K562 (cell line): ENCODE measurements around the gene OLFML2A. TPM values are rescaled to one million over a fixed set of nuclear protein-coding genes. Genes with fewer than 3 reads are reported as not detected.
"Not testable (repeated sequence)": the region's sequence is repeated elsewhere in the genome, so short reads cannot be mapped to it uniquely, and the experiment has no call there.

Source experiments
- ATAC-seq: fragments of 200-7000 bp; cut with Tn5 transposase; 3 replicates; pipeline ENCODE4 v1.9.1; 2020; ENCODE audit warnings: moderate library complexity
- BruUV-seq: library from RNA; stranded (reverse); fragments of 400-500 nt; replicated peaks from 2 replicates; lab custom pipeline; 2021; lab: Mats Ljungman, UMichigan
- CTCF ChIA-PET: fragments of 300-600 bp; formaldehyde crosslinking; extraction: SDS; loops from one replicate; lab custom pipeline; 2021; ENCODE audit warnings: low intra/inter-chr PET ratio; lab: Yijun Ruan, JAX
- POLR2A ChIA-PET: fragments of 300-600, 350-650 bp; sonication (Branson Sonifier 250); formaldehyde crosslinking; extraction: SDS; loops from one replicate; lab custom pipeline; 2021; ENCODE audit warnings: antibody characterized with exemption, inconsistent platforms; lab: Yijun Ruan, JAX
- DNase-seq, 4 experiments: peaks; one replicate each; pipeline versions ENCODE4 v3.0.0 to v3.0.0-alpha.2; 2011 to 2018; ENCODE audit warnings: low spot score in 3 of 4, mixed read lengths in 3 of 4; ENCODE audit errors: extremely low read depth in 1 of 4
- FAIRE-seq: peaks from 2 replicates; lab custom pipeline; 2011; peaks lifted over from hg19 to GRCh38; lab: Jason Lieb, UNC
- H2AFZ ChIP-seq: 2 replicates; pipeline ENCODE4 v1.6.0; 2011; ENCODE audit warnings: low read depth, low read length, control low read depth, inconsistent platforms
- H3K27ac ChIP-seq: fragments of 200-600 bp; 3 replicates; pipeline ENCODE4 v1.8.0; 2011; ENCODE audit warnings: low read depth, mild to moderate bottlenecking, control low read depth, inconsistent platforms, low read length, moderate library complexity, mixed read lengths; ENCODE audit errors: extremely low read depth
- H3K27me3 ChIP-seq, 2 experiments: fragments of 300-600 bp in 1 of 2; 2 replicates in 1 of 2; 3 replicates in 1 of 2; pipeline versions ENCODE4 v1.6.0 to v1.8.0; 2011; ENCODE audit warnings: inconsistent platforms in 2 of 2, low read length in 2 of 2, mild to moderate bottlenecking in 1 of 2, mixed read lengths in 1 of 2, moderate library complexity in 1 of 2; ENCODE audit not compliant: control insufficient read depth in 2 of 2, insufficient read depth in 2 of 2
- H3K36me3 ChIP-seq: fragments of 300-600 bp; 3 replicates; pipeline ENCODE4 v1.8.0; 2011; ENCODE audit warnings: mild to moderate bottlenecking, low read length, inconsistent platforms; ENCODE audit not compliant: control insufficient read depth, insufficient read depth
- H3K4me1 ChIP-seq, 2 experiments: fragments of 200-600 bp in 1 of 2; replicated peaks in 1 of 2; 2 replicates in 1 of 2; 3 replicates in 1 of 2; pipeline versions ENCODE4 v1.5.1 to v1.8.0; 2011; ENCODE audit warnings: inconsistent platforms in 2 of 2, low read length in 2 of 2, mild to moderate bottlenecking in 1 of 2, mixed read lengths in 1 of 2, moderate library complexity in 1 of 2; ENCODE audit not compliant: control insufficient read depth in 2 of 2, insufficient read depth in 2 of 2
- H3K4me2 ChIP-seq: 2 replicates; pipeline ENCODE4 v1.6.1; 2011; ENCODE audit warnings: low read length, control low read depth, inconsistent platforms, mixed read lengths; ENCODE audit not compliant: insufficient read depth
- H3K4me3 ChIP-seq: fragments of 200-600 bp; sonication (generic), shearing (Covaris generic); 2 replicates; pipeline ENCODE4 v1.5.1; 2016; ENCODE audit warnings: control low read depth, inconsistent platforms
- H3K79me2 ChIP-seq: fragments of 200-600 bp; 3 replicates; pipeline ENCODE4 v1.8.0; 2011; ENCODE audit warnings: low read length, inconsistent platforms; ENCODE audit not compliant: control insufficient read depth, insufficient read depth
- H3K9ac ChIP-seq, 2 experiments: 2 replicates each; pipeline versions ENCODE4 v1.6.0 to v1.6.1; 2011; ENCODE audit warnings: low read depth in 2 of 2, low read length in 2 of 2, control low read depth in 1 of 2, inconsistent platforms in 1 of 2, mild to moderate bottlenecking in 1 of 2, mixed read lengths in 1 of 2; ENCODE audit not compliant: insufficient read depth in 1 of 2
- H3K9me1 ChIP-seq: one replicate; pipeline ENCODE4 v1.6.0; 2011; ENCODE audit warnings: inconsistent platforms, mild to moderate bottlenecking, low read length, moderate library complexity; ENCODE audit not compliant: control insufficient read depth, insufficient read depth
- H3K9me3 ChIP-seq: replicated peaks from 2 replicates; pipeline ENCODE4 v1.5.1; 2011; ENCODE audit warnings: low read depth, low read length, inconsistent platforms; ENCODE audit not compliant: control insufficient read depth, insufficient read depth
- H4K20me1 ChIP-seq: replicated peaks from 2 replicates; pipeline ENCODE4 v1.6.1; 2011; ENCODE audit warnings: low read length, inconsistent platforms, mixed read lengths; ENCODE audit not compliant: control insufficient read depth, insufficient read depth
- NFYB ChIP-seq: IDR thresholded peaks from 2 replicates; pipeline ENCODE4 v1.6.1; 2011; ENCODE audit warnings: mild to moderate bottlenecking, moderate library complexity; ENCODE audit not compliant: insufficient read length; ENCODE audit errors: extremely low read depth
- WGBS: fragments of 100-300 bp; shearing (Covaris generic); methylation state at CpG from one replicate; pipeline ENCODE4 v1.1.6; 2016; ENCODE audit warnings: low coverage, mixed read lengths; ENCODE audit not compliant: insufficient coverage; ENCODE audit errors: missing lambda C conversion rate; 5-methylcytosine and 5-hydroxymethylcytosine counted together
- in situ Hi-C: fragments of 300-500 bp; cut with MboI; formaldehyde crosslinking; loops from 4 replicates; pipeline ENCODE4 v1.15.0; 2018; ENCODE audit warnings: inconsistent platforms, mixed read lengths
- intact Hi-C: fragments of 100-400 bp; cut with micrococcal nuclease; formaldehyde crosslinking; loops from 2 replicates; pipeline ENCODE4 v1.14.2; 2022
- polyA plus RNA-seq, 8 experiments: library from polyadenylated mRNA; depleted of rRNA in 4 of 8; stranded (reverse) in 5 of 8; unstranded in 3 of 8; fragments of >200 nt; fragmentation: Nextera tagmentation in 2 of 8; fragmentation: Illumina TruSeq in 1 of 8; extraction: Ambion mirVana in 2 of 8; extraction: Trizol in 1 of 8; gene quantifications; 2 replicates each; pipeline versions ENCODE4 v1.2.1 to v1.2.3, GENCODE V29; 2011 to 2014; ENCODE audit warnings: inconsistent platforms in 1 of 8, missing spikeins in 1 of 8
- total RNA-seq, 7 experiments: library from RNA; depleted of rRNA in 6 of 7; stranded (reverse); fragments of >200 nt in 6 of 7; fragmentation: Illumina TruSeq in 2 of 7; extraction: Trizol in 2 of 7; gene quantifications; 2 replicates each; pipeline versions ENCODE4 v1.2.1 to v1.2.3, GENCODE V29; 2011 to 2021; ENCODE audit warnings: low replicate concordance in 1 of 7

The OLFML2A gene
- total and polyA plus RNA-seq, 9 of the 15 experiments (the other 6 are each of a cell fraction or from before 2014, with no cell fraction given): 0.16 TPM; not detected in 8

- not testable (repeated sequence) for H3K4me2 ChIP-seq, H3K9ac ChIP-seq, H3K4me3 ChIP-seq
- TF ChIP-seq NFYB: peak; percentile 43
- TF ChIP-seq, all 486 proteins: peak for 1; not testable (repeated sequence) for 485
- FAIRE-seq, H3K36me3 ChIP-seq, ATAC-seq, H3K79me2 ChIP-seq, intact Hi-C loops, H3K9me3 ChIP-seq, CTCF ChIA-PET, BruUV-seq, DNase-seq, H3K27ac ChIP-seq, H4K20me1 ChIP-seq, in situ Hi-C loops, H3K27me3 ChIP-seq, H3K9me1 ChIP-seq: not testable (repeated sequence)
- 39% methylated on average over 4 of the region's 5 CpGs for WGBS
- POLR2A ChIA-PET: interaction anchor here (0.9 to 1.1 kb wide), 4 partner anchors 11 to 26 kb away, joined by 3 to 5 read pairs (median 4); no protein-coding TSS in a partner anchor
- peaks cover 0 to 27% of the 10 kb centered on the region in 2 experiments; a peak in 3 of 5 replicates for H3K4me1 ChIP-seq
- H2AFZ ChIP-seq: 0 out of 2 replicates have a peak overlapping the region, but pooled peaks have one; percentile 38
Observed at GRCh38 chr9:124838132-124838531, 61.2 kb downstream of the OLFML2A start.

- POLR2A ChIA-PET: interaction anchor here (0.9 to 1.1 kb wide), 3 partner anchors 11 to 20 kb away, joined by 3 to 5 read pairs (median 4); no protein-coding TSS in a partner anchor
- H4K20me1 ChIP-seq, intact Hi-C loops, H3K27ac ChIP-seq, FAIRE-seq, DNase-seq, H3K27me3 ChIP-seq, H2AFZ ChIP-seq, ATAC-seq, H3K79me2 ChIP-seq, H3K9me1 ChIP-seq, CTCF ChIA-PET, in situ Hi-C loops, H3K36me3 ChIP-seq, BruUV-seq, H3K4me3 ChIP-seq, H3K4me2 ChIP-seq, H3K9ac ChIP-seq, H3K9me3 ChIP-seq: not testable (repeated sequence)
- 91% methylated on average over 12 of the region's 52 CpGs for WGBS
- H3K4me1 ChIP-seq: peaks cover 0 to 31% of the 10 kb centered on the region in 2 experiments; a peak in 3 of 5 replicates
Observed at GRCh38 chr9:124838567-124839275, 61.8 kb downstream of the OLFML2A start.
